GM12874 (cell line): Measurements from ENCODE around the gene NOXO1.

ENCODE experiments used
- CTCF ChIP-seq: IDR thresholded peaks from 2 replicates; pipeline ENCODE4 v1.5.1; 2011; ENCODE audit warnings: low read depth, mild to moderate bottlenecking, control low read depth, low read length, moderate library complexity; ENCODE audit not compliant: insufficient read depth

The NOXO1 gene

DNA sequence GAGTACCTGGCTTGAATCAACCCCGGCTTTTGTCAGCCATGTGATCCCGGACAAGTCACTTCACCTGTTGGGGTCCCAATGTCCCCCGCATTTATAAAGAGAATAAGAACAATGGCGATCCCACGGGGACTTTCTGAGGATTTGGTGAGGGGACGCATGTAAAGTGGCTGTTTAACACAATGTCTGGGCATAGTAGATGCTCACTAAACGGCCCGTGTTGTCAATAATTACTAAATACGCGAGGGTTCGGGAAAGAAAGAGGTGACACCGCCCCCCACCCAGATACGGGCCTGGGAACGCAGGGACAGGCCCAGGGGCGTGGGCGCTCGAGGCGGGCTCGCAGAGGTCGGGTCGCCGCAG, 10.3 kb upstream of the NOXO1 start:
- no peak for TF ChIP-seq CTCF

GRCh38 chr16:1991135-1991551, 9.9 kb upstream of the NOXO1 start:
- no peak for TF ChIP-seq CTCF

DNA sequence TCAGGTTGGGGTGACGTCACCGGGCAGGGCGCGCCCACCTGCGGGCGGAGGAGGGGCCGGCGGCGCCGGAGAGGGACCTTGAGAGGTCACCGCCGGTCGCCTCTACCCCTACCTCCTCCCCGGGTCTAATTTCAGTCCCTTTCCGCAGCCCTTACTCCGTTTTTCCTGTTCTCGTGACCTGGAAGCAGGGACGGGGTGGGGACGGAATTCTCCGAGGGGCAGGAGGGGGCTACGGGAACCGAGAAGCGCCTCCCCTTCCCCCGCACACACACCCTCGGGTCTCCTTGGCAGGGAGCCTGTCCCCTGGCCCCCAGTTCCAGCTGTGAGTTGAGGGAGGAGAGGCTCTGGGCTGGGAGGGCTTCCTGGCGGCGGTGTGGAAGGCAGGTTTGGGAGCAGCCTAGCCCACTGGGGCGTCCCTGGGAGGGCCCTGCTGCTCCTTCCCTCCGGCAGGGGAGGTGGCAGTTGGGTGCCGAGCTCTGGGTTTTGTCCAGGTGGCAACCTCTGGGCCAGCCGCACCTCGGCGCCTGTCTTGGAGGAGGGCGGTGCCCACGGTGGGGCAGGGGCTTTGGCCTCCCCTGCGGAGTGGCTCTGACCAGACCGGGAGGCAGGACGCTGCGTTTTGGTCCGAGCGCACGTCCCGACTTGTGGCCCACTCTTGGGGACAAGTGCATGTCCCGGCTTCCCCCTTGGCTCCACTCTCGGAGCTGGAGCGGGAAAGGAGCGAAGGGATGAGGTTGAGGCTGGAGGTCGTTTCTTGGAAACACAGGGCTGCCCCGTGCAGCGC, 9.3 kb upstream of the NOXO1 start:
- no peak for TF ChIP-seq CTCF

DNA sequence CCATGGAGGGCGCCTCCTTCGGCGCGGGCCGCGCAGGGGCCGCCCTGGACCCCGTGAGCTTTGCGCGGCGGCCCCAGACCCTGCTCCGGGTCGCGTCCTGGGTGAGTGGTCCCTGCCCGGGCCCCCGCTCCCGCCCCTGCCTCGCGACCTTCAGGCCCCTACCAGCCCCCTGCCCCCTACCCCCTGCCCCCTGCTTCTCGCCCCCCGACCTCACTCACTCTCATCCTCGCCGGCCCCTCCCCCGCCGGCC, 8.8 kb upstream of the NOXO1 start:
- TF ChIP-seq CTCF = no peak

DNA sequence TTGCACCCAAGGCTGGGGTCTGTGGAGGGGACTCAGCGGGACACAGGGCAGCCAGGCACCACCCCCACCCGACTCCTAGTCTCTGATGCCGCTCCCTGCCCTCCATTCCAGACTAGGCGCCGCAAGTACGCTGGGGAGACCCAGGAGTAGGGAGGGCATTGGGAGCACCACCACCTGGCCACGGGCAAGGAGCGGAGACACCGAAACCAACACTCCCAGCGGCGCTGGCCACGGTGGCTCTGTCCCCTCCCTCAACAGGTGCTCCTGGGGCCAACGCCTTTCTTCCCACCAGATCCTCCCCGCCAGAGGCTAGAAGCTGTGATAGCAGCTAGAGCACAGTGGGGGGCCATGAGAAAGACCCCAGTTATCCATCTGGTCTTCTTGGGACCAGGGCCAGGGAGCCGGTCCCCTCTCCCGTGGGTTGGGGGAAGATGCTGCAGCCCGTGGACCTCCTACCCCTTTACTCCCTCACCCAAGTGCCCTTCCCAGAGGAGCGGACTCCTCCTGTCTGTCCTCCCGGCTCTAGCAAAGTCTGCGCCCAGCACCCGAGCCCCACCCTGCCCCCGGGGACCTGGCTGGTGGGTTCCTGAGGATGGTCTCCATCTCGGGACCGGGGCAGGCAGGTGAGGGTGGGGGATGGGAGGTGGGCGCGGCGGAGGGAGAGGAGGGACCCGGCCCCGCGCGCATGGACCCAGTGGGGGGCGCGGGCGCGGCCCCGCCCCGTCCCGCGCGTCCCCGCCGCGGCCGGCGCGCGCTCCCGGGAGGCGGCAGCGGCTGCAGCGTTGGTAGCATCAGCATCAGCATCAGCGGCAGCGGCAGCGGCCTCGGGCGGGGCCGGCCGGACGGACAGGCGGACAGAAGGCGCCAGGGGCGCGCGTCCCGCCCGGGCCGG, 8.2 kb upstream of the NOXO1 start, which contains the start of gene SYNGR3:
TSS of gene SYNGR3 (plus strand) at position 762 of the 892 bp plus-strand sequence. CDS start 133 bp downstream, outside the sequence.
- no peak for TF ChIP-seq CTCF

- TF ChIP-seq CTCF = no peak
Measured at GRCh38 chr16:1987198-1987597, 5.9 kb upstream of the NOXO1 start.

DNA sequence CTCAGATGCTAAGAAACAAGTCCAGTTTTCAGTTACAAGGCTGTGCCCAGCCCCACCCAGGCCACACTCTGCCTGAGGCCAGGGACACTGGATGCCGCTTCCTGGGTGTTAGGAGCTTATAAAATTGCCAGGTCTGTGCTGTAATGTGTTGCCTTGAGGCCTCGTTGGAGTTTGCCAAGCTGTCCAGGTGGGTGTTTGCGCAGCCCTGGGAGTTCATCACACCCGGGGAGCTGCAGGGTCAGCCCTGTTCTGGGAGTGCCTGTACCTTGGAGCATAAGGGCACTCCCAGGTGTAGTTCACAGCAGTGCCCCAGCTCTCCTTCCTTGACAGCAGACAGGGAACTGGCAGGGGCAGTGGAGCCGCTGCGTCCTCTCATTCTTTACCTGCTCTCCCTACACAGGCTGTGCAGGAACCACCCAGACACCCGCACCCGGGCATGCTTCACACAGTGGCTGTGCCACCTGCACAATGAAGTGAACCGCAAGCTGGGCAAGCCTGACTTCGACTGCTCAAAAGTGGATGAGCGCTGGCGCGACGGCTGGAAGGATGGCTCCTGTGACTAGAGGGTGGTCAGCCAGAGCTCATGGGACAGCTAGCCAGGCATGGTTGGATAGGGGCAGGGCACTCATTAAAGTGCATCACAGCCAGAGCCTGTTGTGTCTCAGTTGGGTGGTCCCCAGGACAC, 4.3 kb upstream of the NOXO1 start:
- TF ChIP-seq CTCF = no peak
